SK-N-MC (cell line): Measurements from ENCODE around the gene PLXNB2.

Experiments
- DNase-seq: peaks from one replicate; pipeline ENCODE4 v3.0.0-alpha.2; 2011; ENCODE audit warnings: low read depth, low spot score
- H3K27ac ChIP-seq: fragments of 200-600 bp; sonication (generic); 2 replicates; pipeline ENCODE4 v1.5.1; 2016; ENCODE audit warnings: mixed run types
- H3K36me3 ChIP-seq: fragments of 200-600 bp; sonication (generic); 2 replicates; pipeline ENCODE4 v1.6.1; 2017; ENCODE audit warnings: antibody characterized with exemption, low read length, mixed read lengths; ENCODE audit not compliant: insufficient read depth
- H3K4me3 ChIP-seq: fragments of 200-600 bp; sonication (generic); 2 replicates; pipeline ENCODE4 v1.5.1; 2016
- H3K9ac ChIP-seq: fragments of 200-600 bp; sonication (generic); 2 replicates; pipeline ENCODE4 v1.8.0; 2017; ENCODE audit warnings: mixed run types, mixed read lengths; ENCODE audit not compliant: insufficient read length
- H3K9me3 ChIP-seq: fragments of 200-600 bp; sonication (generic); 2 replicates; pipeline ENCODE4 v1.6.1; 2017; ENCODE audit warnings: low read depth, mild to moderate bottlenecking, antibody characterized with exemption, low read length, moderate library complexity, mixed read lengths
- EZH2 ChIP-seq: fragments of 200-600 bp; sonication (generic); IDR thresholded peaks from one replicate; pipeline ENCODE4 v1.6.1; 2017; ENCODE audit warnings: antibody characterized with exemption
- FOXP2 ChIP-seq: optimal IDR thresholded peaks from 2 replicates; pipeline ENCODE3; 2011; ENCODE audit warnings: mild to moderate bottlenecking, moderate library complexity; ENCODE audit not compliant: insufficient read depth; ENCODE audit errors: extremely low read length, control extremely low read depth
- POLR2AphosphoS5 ChIP-seq: IDR thresholded peaks from 2 replicates; pipeline ENCODE4 v1.6.1; 2012; ENCODE audit warnings: mild to moderate bottlenecking, low read depth, low read length, borderline replicate concordance

PLXNB2 gene

GRCh38 chr22:50253046-50253915, 54.2 kb downstream of the PLXNB2 start:
- no peaks in the 10 kb centered on the region for H3K36me3 ChIP-seq
- H3K4me3 ChIP-seq, result no peak overlapping the region

GRCh38 chr22:50252082-50253045, 55.1 kb downstream of the PLXNB2 start:
- Histone ChIP-seq H3K36me3 (no peaks in the 10 kb centered on the region), H3K9ac (no peak overlapping the region)

More at GRCh38 chr22:50253046-50253915, 54.2 kb downstream of the PLXNB2 start:
- H3K27ac ChIP-seq, result no peak overlapping the region
- H3K9me3 ChIP-seq, result no peaks in the 10 kb centered on the region
- no peak for DNase-seq
- TF ChIP-seq EZH2 (no peak), FOXP2 (no peak), POLR2AphosphoS5 (no peak)
- no peak overlapping the region for H3K9ac ChIP-seq

DNA sequence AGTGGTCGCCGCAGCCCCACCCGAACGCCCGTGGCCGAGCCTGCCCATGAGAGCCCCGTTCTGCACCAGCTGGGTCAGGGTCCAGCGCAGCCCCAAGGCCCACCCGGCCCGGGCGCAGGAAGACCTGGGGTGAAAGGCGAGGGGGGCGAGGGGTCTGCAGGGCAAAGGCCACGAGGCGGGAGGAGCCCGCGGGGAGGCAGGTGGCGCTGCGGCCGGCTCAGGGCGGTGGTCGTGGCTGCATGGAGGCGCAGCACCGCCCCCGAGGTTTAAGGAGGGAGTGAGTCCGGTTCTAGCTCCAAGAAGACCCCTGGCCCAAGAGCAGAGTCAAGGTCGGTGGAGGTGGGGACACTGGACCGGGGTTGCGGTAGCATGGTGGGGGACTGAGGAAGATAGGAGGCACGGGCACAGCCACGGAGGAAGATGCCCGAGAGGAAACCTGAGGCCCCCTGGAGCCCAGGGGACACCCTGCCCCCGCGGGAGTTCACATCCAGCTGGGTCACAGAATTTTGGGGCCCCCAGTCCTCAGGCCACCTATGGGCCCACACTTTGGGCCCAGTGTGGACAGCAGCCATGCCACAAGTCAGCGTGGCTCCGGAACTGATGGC, 55.9 kb downstream of the PLXNB2 start:
- H3K4me3 ChIP-seq, result peak overlapping the region; percentile 92
- DNase-seq, result no peak
- no peaks in the 10 kb centered on the region for H3K36me3 ChIP-seq
- no peak overlapping the region for H3K9ac ChIP-seq
- no peak overlapping the region for H3K27ac ChIP-seq
- no peaks in the 10 kb centered on the region for H3K9me3 ChIP-seq
- TF ChIP-seq FOXP2 (no peak), EZH2 (no peak), POLR2AphosphoS5 (no peak)

More at GRCh38 chr22:50252082-50253045, 55.1 kb downstream of the PLXNB2 start:
- Histone ChIP-seq H3K4me3 (no peak overlapping the region), H3K27ac (no peak overlapping the region), H3K9me3 (no peaks in the 10 kb centered on the region)
- no peak for TF ChIP-seq EZH2
- no peak for TF ChIP-seq FOXP2
- no peak for TF ChIP-seq POLR2AphosphoS5
- DNase-seq, result no peak

GRCh38 chr22:50250555-50251476, 56.6 kb downstream of the PLXNB2 start, which contains the start of gene HDAC10:
Gene HDAC10, minus strand, starts transcription at chr22:50251265. Its CDS starts 233 bp downstream, at chr22:50251032.
- TF ChIP-seq POLR2AphosphoS5, result peak; percentile 31; the same call in 1 of the 2 replicates
- no peak for TF ChIP-seq EZH2
- TF ChIP-seq FOXP2, result no peak
- H3K9me3 ChIP-seq, result no peaks in the 10 kb centered on the region
- no peaks in the 10 kb centered on the region for H3K36me3 ChIP-seq
- DNase-seq, result no peak
- peak within 1 kb of the TSS; percentile 86 for H3K9ac ChIP-seq
- peak within 1 kb of the TSS; percentile 92 for H3K4me3 ChIP-seq
- H3K27ac ChIP-seq, result no peak within 1 kb of the TSS

- Histone ChIP-seq H3K27ac (no peak overlapping the region), H3K9ac (no peak overlapping the region)
- TF ChIP-seq EZH2, result no peak
- no peak for TF ChIP-seq FOXP2
- no peak for TF ChIP-seq POLR2AphosphoS5
These were observed 57.2 kb downstream of the PLXNB2 start for GRCh38 chr22:50250249-50250554.

DNA sequence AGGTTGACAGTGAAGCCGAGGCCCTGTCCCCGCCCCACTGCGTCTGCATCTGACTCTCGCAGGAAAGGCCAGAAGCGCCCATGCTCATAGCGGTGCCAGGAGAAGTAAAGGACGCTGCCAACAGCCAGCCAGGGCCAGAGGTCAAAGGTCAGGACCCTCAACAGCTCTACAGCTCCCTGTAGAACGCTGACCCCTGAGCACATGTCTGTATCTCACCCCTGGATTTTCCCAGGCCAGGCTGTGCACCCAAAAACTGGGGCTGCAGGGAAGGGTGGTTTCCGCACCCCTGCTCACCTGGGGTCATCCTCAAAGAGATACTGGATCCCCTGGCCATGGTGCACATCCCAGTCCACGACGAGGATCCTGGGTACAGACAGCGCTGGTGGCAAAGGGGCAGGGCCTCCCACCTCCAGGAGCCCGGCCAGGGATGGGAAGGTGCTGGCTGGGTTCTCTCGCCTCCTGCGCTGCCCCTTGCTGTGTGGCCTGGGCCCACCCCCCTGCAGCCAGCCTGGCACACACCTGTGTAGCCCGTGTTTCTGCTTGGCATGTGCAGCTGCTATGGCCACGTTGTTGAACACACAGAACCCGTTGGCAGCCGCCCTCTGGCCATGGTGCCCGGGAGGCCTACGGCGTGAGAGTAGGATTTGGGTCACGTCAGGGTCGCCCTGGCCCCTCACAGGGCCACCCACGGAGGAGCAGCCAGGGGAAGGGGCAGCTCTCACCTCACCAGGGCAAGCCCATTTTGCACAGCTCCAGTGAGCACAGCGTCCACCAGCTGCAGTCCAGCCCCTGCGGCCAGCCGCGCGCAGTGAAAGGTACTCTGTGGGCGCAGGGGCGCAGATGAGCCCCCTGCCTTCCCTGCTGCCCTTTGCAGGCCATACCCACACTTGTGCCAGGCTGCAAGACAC, 57.9 kb downstream of the PLXNB2 start:
- no peaks in the 10 kb centered on the region for H3K36me3 ChIP-seq
- H3K27ac ChIP-seq, result no peak overlapping the region
- no peak overlapping the region for H3K9ac ChIP-seq

More at GRCh38 chr22:50250249-50250554, 57.2 kb downstream of the PLXNB2 start:
- Histone ChIP-seq H3K4me3 (peak overlapping the region; percentile 92), H3K9me3 (no peaks in the 10 kb centered on the region), H3K36me3 (no peaks in the 10 kb centered on the region)
- no peak for DNase-seq

More for the DNA sequence above, 57.9 kb downstream of the PLXNB2 start:
- TF ChIP-seq FOXP2 (no peak), POLR2AphosphoS5 (no peak), EZH2 (no peak)
- Histone ChIP-seq H3K4me3 (peak overlapping the region; percentile 92), H3K9me3 (no peaks in the 10 kb centered on the region)
- DNase-seq, result no peak
